ENCODE results near the gene SHFL.

SHFL gene

DNA sequence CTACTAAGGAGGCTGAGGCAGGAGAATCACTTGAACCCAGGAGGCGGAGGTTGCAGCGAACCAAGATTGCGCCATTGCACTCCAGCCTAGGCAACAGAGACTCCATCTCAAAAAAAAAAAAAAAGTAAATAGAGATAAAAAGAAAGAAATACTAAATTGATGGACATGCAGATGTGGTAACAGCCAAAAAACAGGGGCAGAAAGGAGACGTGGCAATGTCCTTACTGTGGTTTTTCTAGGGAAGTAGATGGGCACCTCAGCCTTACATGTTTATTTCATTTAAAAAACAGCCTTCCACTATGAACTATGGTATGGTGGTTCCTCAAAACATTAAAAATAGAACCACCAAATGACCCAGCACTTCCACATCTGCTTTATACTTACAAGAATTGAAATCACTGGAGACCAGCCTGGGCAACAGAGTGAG, 40.1 kb downstream of the SHFL start:
- H3K4me3 ChIP-seq (ENCODE audit: low read depth, low read length), result no peak overlapping the region
- no peak for DNase-seq (ENCODE audit: low read depth, low spot score)
- in situ Hi-C loops (cut with HindIII; ENCODE audit: low sequenced_read_pairs), result no loop called here
- TF ChIP-seq, protein P1, sequence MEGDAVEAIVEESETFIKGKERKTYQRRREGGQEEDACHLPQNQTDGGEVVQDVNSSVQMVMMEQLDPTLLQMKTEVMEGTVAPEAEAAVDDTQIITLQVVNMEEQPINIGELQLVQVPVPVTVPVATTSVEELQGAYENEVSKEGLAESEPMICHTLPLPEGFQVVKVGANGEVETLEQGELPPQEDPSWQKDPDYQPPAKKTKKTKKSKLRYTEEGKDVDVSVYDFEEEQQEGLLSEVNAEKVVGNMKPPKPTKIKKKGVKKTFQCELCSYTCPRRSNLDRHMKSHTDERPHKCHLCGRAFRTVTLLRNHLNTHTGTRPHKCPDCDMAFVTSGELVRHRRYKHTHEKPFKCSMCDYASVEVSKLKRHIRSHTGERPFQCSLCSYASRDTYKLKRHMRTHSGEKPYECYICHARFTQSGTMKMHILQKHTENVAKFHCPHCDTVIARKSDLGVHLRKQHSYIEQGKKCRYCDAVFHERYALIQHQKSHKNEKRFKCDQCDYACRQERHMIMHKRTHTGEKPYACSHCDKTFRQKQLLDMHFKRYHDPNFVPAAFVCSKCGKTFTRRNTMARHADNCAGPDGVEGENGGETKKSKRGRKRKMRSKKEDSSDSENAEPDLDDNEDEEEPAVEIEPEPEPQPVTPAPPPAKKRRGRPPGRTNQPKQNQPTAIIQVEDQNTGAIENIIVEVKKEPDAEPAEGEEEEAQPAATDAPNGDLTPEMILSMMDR (IDR thresholded peaks at IDR 0.05; ENCODE audit: low read depth, low read length), result no peak

DNA sequence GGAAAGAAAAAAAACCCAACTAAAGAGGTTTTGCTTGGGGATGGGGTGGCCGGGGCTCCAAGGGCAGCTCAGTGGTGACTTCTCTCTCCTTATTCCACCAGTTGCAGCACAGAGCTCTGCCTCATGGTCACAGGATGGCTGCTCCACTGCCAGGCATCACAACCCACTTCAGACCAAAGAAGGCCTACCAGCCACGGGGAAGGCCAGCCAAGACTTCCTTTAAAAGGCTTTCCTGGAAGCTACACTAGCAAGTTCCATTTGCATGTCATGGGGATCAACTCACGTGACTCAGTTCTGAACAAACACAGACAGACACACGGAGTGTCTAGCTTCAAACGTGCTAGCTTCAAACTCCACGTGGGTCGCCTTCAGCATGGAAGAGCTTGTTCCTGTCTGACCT, 46.8 kb downstream of the SHFL start:
- no peak overlapping the region for H3K4me3 ChIP-seq (ENCODE audit: low read depth, low read length)
- in situ Hi-C loops (cut with HindIII; ENCODE audit: low sequenced_read_pairs), result no loop called here
- no peak for DNase-seq (ENCODE audit: low read depth, low spot score)
- TF ChIP-seq, protein P1 (IDR thresholded peaks at IDR 0.05; ENCODE audit: low read depth, low read length), result no peak

DNA sequence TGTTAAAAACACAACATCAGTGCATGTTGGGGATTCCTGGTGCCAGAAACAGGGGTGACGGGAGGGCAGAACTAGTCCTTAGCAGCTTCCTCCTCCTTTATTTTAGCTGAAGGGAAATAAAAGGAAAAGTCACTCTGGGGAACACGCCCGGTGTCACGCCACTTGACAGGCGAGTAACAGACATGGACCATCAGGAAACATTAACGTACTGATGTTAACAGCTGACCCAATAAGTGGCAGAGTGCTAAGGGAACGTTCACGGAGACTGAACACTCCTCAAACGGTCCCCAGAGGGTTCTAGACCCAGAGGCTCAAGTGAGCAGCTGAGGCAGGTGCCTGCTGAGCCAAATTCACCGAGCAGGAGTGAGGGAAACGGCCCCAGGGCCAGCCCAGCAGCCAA, 47.5 kb downstream of the SHFL start:
- TF ChIP-seq, protein P1 (IDR thresholded peaks at IDR 0.05; ENCODE audit: low read depth, low read length), result no peak
- in situ Hi-C loops (cut with HindIII; ENCODE audit: low sequenced_read_pairs), result no loop called here

DNA sequence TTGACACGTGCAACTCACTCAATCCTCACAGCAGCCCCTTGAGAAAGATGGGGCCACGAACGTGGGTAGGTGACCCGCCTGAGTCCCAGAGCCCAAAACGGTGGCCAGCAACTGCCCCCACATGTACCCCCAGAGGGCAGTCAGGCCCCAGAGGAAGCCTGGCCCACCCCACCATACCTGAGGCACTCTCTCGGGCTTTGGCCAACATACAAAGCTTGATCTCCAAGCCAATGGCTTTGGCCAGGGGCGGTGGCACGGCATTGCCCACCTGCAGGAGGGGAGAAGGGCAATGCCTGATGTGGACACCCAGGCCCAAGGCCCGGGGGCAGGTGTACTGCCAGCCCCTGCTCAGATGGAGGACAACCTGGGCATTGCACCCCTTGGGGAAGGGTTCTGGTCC, 47.9 kb downstream of the SHFL start:
- TF ChIP-seq, protein P1 (IDR thresholded peaks at IDR 0.05; ENCODE audit: low read depth, low read length), result no peak
- in situ Hi-C loops (cut with HindIII; ENCODE audit: low sequenced_read_pairs), result no loop called here
- no peak overlapping the region for H3K4me3 ChIP-seq (ENCODE audit: low read depth, low read length)
- DNase-seq (ENCODE audit: low read depth, low spot score), result no peak

More for the DNA sequence above, 47.5 kb downstream of the SHFL start:
- no peak for DNase-seq (ENCODE audit: low read depth, low spot score)
- no peak overlapping the region for H3K4me3 ChIP-seq (ENCODE audit: low read depth, low read length)

DNA sequence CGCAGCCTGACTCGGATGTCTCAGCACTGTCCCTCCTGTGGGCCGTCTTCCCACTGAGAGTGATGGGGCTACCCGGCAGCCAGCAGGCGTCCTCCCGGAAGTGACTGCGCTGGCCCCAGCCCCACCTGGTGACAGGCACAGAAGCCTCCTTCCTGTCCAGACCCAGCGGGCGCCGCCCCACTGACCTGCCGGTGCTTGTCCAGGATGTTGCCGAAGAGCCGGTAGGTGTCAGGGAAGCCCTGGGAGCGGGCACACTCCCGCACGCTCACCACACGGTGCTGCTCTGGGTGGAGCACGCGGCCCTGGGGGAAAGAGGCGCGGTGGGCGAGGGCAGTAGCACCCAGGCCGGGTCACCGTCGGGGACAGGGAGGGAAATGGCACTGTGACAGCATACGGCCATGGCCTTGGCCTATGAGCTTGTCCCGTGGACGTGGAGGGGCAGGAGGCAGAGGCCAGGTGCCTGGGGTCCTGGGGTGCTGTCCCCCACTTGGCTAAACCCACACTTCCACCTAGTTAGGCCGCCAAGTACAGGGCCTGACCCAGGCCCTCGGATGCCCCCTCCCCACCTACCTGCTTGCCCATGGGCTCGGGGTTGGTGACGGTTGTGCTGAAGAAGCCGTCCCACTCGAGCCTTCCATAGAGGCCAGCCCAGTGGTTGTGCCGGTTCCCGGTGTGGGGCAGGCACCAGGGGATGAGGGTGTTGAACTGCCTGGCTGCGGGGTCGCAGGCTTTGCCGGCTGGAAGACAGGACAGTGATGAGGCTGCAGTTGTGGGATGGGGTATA, 49.6 kb downstream of the SHFL start:
- in situ Hi-C loops (cut with HindIII; ENCODE audit: low sequenced_read_pairs), result no loop called here
- no peak for DNase-seq (ENCODE audit: low read depth, low spot score)
- TF ChIP-seq, protein P1 (IDR thresholded peaks at IDR 0.05; ENCODE audit: low read depth, low read length), result no peak
- H3K4me3 ChIP-seq (ENCODE audit: low read depth, low read length), result no peak overlapping the region

DNA sequence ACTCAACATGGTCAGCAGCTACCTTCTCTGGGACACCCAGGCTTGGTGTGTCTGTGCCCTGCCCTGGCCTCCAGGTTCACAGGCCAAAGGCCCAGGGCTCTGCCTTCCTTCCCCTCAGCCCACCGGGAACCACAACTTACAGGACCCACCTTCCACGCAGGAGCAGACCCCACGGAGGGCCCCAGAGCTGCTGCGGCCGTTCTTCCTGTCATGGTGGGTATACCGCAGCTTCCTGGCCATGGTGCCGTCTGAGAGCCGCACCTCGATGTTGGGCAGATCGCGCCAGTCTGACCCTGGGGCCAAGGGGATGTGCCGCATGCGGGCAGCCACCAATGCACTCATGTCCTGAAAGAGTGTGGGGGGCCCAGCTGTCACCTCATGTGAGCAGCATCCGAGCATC, 50.8 kb downstream of the SHFL start:
- no peak for DNase-seq (ENCODE audit: low read depth, low spot score)
- TF ChIP-seq, protein P1 (IDR thresholded peaks at IDR 0.05; ENCODE audit: low read depth, low read length), result no peak
- H3K4me3 ChIP-seq (ENCODE audit: low read depth, low read length), result no peak overlapping the region
- in situ Hi-C loops (cut with HindIII; ENCODE audit: low sequenced_read_pairs), result no loop called here

Measured in astrocyte of the spinal cord (primary cell).